Stomach (tissue), 9 donors: ENCODE measurements around the gene CXCL17. TPM values are rescaled to one million over a fixed set of nuclear protein-coding genes. Genes with fewer than 3 reads are reported as not detected.

Experiments used
- DNase-seq, 2 donors: peaks; one replicate each; pipeline versions ENCODE4 v3.0.0 to v3.0.0-alpha.2; 2013 to 2019
- H3K27ac ChIP-seq, 5 donors: fragments of 200-600 bp in 4 of 5; sonication (generic) in 4 of 5; one replicate each; pipeline ENCODE4 v1.5.1; 2013 to 2019; ENCODE audit warnings: mild to moderate bottlenecking in 1 of 5, moderate library complexity in 1 of 5
- H3K27me3 ChIP-seq, 3 donors: fragments of 200-600 bp; sonication (generic); one replicate each; pipeline ENCODE4 v1.5.1; 2017 to 2019; ENCODE audit warnings: mixed run types in 1 of 3
- H3K36me3 ChIP-seq, 4 donors: fragments of 200-600 bp; sonication (generic); 1 replicate in 3 of 4; 2 replicates in 1 of 4; pipeline ENCODE4 v1.5.1; 2016 to 2019
- H3K4me1 ChIP-seq, 4 donors: fragments of 200-600 bp; sonication (generic); one replicate each; pipeline ENCODE4 v1.5.1; 2016 to 2019
- H3K4me3 ChIP-seq, 4 donors: fragments of 200-600 bp; sonication (generic) in 3 of 4; one replicate each; pipeline ENCODE4 v1.5.1; 2016 to 2019; ENCODE audit warnings: mild to moderate bottlenecking in 1 of 4
- H3K9me3 ChIP-seq, 4 donors: fragments of 200-600 bp; sonication (generic); one replicate each; pipeline ENCODE4 v1.5.1; 2016 to 2019
- EP300 ChIP-seq: sonication (generic); formaldehyde crosslinking; IDR thresholded peaks from one replicate; pipeline ENCODE4 v1.6.1; 2017; ENCODE audit warnings: antibody characterized with exemption
- POLR2A ChIP-seq, 4 donors: fragments of 450-650 bp; IDR thresholded peaks; one replicate each; pipeline ENCODE4 v1.6.1; 2016; ENCODE audit warnings: antibody characterized with exemption in 4 of 4, control low read depth in 2 of 4, mild to moderate bottlenecking in 1 of 4, moderate library complexity in 1 of 4
- POLR2AphosphoS5 ChIP-seq, 3 donors: sonication (generic); formaldehyde crosslinking; IDR thresholded peaks; one replicate each; pipeline ENCODE4 v1.6.1; 2016; ENCODE audit warnings: antibody characterized with exemption in 3 of 3
- WGBS, 5 donors: extraction: QIAGEN DNeasy Blood & Tissue Kit in 3 of 5; methylation state at CpG; one replicate each; pipeline versions ENCODE4 v1.1.5 to v1.1.7; 2013 to 2018; 5-methylcytosine and 5-hydroxymethylcytosine counted together
- intact Hi-C: fragments of 100-400 bp; cut with DNase I; formaldehyde crosslinking; loops from one replicate; pipeline ENCODE4 v1.15.1; 2023; ENCODE audit warnings: low total_unique reads
- polyA plus RNA-seq, 3 donors: library from polyadenylated mRNA; stranded (reverse); fragments of 200-250 nt; gene quantifications; one replicate each; pipeline ENCODE4 v1.2.3, GENCODE V29; 2013
- total RNA-seq, 5 donors: library from RNA; depleted of rRNA; stranded (reverse); fragments of >200 nt; gene quantifications; one replicate each; pipeline versions ENCODE4 v1.1.0 to v1.2.3, GENCODE V29; 2014 to 2016
- TF ChIP-seq, protein P1 (sequence below), 7 experiments: fragments of 450-650 bp in 4 of 7; fragments of 200-600 bp in 3 of 7; sonication (generic) in 3 of 7; IDR thresholded peaks; one replicate each; pipeline ENCODE4 v1.5.1; 2016 to 2019; ENCODE audit warnings: antibody characterized with exemption in 7 of 7, control low read depth in 2 of 7, mild to moderate bottlenecking in 1 of 7
- donor health status: healthy with polysubstance abuse.
- donor health status: Bipolar disorder and iron deficiency.
- donor health status: healthy.

Gene CXCL17
- total and polyA plus RNA-seq, 8 donors = 7.6 to 518 (median 107) TPM; not detected in 1

DNA sequence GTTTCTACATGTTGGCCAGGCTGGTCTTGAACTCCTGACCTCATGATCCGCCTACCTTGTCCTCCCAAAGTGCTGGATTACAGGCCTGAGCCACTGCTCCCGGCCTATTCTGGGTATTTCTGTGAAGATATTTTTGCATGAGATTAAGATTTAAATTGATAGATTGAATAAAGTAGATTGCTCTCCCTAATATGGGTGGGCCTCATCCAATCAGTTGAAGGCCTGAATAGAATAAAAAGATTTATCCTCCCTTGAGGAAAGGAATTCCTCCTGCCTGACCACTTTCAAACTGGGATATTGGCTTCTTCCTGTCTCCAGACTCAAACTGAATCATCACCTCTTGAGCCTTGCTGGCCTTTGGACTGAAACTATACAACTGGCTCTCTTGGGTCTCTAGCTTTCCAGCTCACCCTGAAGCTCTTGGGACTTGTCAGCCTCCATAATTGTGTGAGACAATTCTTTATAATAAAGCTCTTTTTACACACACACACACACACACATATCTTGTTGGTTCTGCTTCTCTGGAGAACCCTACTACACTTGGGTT lies 36.1 kb upstream of the CXCL17 start:
- H3K4me3 ChIP-seq = no peak overlapping the region
- H3K4me1 ChIP-seq = peaks cover 7 to 17% (median 10%) of the 10 kb centered on the region in 4 donors
- intact Hi-C loops = no loop called here
- no peak overlapping the region for H3K27ac ChIP-seq
- WGBS, 5 donors = 91 to 96% (median 93%) methylated on average over 2 of the region's 2 CpGs
- TF ChIP-seq, protein P1, sequence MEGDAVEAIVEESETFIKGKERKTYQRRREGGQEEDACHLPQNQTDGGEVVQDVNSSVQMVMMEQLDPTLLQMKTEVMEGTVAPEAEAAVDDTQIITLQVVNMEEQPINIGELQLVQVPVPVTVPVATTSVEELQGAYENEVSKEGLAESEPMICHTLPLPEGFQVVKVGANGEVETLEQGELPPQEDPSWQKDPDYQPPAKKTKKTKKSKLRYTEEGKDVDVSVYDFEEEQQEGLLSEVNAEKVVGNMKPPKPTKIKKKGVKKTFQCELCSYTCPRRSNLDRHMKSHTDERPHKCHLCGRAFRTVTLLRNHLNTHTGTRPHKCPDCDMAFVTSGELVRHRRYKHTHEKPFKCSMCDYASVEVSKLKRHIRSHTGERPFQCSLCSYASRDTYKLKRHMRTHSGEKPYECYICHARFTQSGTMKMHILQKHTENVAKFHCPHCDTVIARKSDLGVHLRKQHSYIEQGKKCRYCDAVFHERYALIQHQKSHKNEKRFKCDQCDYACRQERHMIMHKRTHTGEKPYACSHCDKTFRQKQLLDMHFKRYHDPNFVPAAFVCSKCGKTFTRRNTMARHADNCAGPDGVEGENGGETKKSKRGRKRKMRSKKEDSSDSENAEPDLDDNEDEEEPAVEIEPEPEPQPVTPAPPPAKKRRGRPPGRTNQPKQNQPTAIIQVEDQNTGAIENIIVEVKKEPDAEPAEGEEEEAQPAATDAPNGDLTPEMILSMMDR (IDR thresholded peaks at IDR 0.05) = no peak
- TF ChIP-seq POLR2A (IDR thresholded peaks at IDR 0.05) = no peak
- TF ChIP-seq POLR2AphosphoS5 (IDR thresholded peaks at IDR 0.05) = no peak
- TF ChIP-seq EP300 = no peak
- H3K27me3 ChIP-seq = no peaks in the 10 kb centered on the region
- H3K9me3 ChIP-seq = no peaks in the 10 kb centered on the region
- no peaks in the 10 kb centered on the region for H3K36me3 ChIP-seq
- DNase-seq = no peak

DNA sequence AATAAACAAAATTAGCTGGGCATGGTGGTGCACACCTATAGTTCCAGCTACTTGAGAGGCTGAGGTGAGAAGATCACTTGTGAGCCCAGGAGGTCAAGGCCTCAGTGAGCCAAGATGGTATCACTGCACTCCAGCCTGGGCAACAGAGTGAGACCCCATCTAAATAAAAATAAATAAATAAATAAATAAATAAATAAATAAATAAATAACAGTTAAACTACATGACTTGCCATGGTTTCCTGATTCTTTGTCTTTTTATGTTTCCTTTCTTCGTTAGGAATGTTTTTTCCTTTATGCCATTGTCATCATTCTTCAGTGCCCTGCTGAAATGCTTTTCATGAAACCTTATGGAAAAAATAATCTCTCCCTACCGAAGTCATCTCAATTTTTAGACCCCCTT lies 35.2 kb upstream of the CXCL17 start:
- H3K9me3 ChIP-seq = no peaks in the 10 kb centered on the region
- H3K36me3 ChIP-seq = no peaks in the 10 kb centered on the region
- H3K4me1 ChIP-seq = peaks cover 7 to 17% (median 10%) of the 10 kb centered on the region in 4 donors
- intact Hi-C loops = no loop called here
- H3K4me3 ChIP-seq = no peak overlapping the region
- 90 to 97% (median 94%) methylated on average over 2 of the region's 2 CpGs for WGBS, 5 donors
- H3K27ac ChIP-seq = no peak overlapping the region
- no peak for TF ChIP-seq POLR2AphosphoS5 (IDR thresholded peaks at IDR 0.05)
- no peaks in the 10 kb centered on the region for H3K27me3 ChIP-seq
- DNase-seq = no peak

DNA sequence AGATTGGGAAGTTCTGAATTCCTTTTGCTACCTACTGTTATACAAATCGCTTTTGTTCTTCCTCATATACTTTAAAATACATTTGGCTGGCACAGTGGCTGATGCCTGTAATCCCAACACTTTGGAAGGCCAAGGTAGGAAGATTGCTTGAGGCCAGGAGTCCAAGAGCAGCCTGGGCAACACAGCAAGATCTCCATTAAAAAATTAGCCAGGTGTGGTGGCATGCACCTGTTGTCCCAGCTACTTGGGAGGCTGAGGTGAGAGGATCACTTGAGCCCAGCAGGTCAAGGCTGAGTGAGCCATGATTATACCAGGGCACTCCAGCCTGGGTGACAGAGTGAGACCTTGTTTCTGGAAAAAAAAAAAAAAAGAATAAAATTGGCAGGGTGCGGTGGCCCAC lies 34.4 kb upstream of the CXCL17 start:
- no peak overlapping the region for H3K27ac ChIP-seq
- intact Hi-C loops = no loop called here
- H3K4me1 ChIP-seq = peaks cover 7 to 17% (median 10%) of the 10 kb centered on the region in 4 donors
- no peak for DNase-seq
- no peak overlapping the region for H3K4me3 ChIP-seq
- TF ChIP-seq EP300 (no peak), POLR2AphosphoS5 (IDR thresholded peaks at IDR 0.05) (no peak), POLR2A (IDR thresholded peaks at IDR 0.05) (no peak)
- TF ChIP-seq, protein P1 (IDR thresholded peaks at IDR 0.05) = no peak
- H3K9me3 ChIP-seq = no peaks in the 10 kb centered on the region
- H3K27me3 ChIP-seq = no peaks in the 10 kb centered on the region
- H3K36me3 ChIP-seq = no peaks in the 10 kb centered on the region
- 91 to 98% (median 92%) methylated on average over 2 of the region's 2 CpGs for WGBS, 5 donors

DNA sequence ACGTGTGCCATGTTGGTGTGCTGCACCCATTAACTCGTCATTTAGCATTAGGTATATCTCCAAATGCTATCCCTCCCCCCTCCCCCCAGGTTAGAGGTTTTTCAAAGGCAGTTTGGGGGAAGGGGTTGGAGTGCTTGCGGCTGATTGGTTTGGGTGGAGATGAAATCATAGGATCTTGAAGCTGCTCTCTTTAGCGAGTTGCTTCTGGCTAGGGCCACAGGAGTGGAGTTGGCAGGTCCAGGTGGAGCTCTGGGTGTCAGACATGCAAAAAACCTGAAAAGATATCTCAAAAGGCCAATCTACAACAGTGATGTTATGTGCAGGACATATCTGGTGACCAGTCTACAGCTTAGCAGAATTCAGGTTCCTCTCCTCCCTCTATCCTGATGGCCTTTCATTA lies 32.6 kb upstream of the CXCL17 start:
- intact Hi-C loops = no loop called here

DNA sequence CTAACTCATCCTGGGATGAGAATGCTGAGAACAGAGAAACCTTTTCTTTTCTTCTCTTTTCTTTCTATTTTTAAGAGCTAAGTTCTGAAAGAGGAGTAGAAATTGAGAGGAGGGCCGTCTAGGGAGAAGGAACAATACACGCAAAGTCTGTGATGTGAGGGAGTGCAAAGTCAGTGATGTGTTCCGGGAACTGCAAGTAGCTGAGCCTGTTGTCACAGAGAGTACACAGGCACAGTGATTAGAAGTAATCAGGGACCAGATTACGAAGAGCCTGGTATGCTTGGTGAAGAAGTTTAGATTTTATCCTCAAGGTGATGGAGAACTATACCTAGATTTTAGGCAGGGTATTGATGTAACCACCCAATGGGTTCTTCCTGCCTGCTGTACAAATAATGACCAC lies 32.0 kb upstream of the CXCL17 start:
- no peak overlapping the region for H3K27ac ChIP-seq
- H3K4me1 ChIP-seq = peaks cover 0 to under 1% (median 0%) of the 10 kb centered on the region in 4 donors
- no peaks in the 10 kb centered on the region for H3K9me3 ChIP-seq
- no peaks in the 10 kb centered on the region for H3K27me3 ChIP-seq
- no peak overlapping the region for H3K4me3 ChIP-seq
- TF ChIP-seq POLR2AphosphoS5 (IDR thresholded peaks at IDR 0.05) = no peak
- TF ChIP-seq EP300 = no peak
- TF ChIP-seq POLR2A (IDR thresholded peaks at IDR 0.05) = no peak
- TF ChIP-seq, protein P1 (IDR thresholded peaks at IDR 0.05) = no peak
- H3K36me3 ChIP-seq = no peaks in the 10 kb centered on the region
- WGBS, 5 donors = 49 to 66% (median 63%) methylated on average over 4 of the region's 4 CpGs
- DNase-seq = no peak
- intact Hi-C loops = no loop called here

More for the DNA sequence above, 32.6 kb upstream of the CXCL17 start:
- no peak for TF ChIP-seq POLR2AphosphoS5 (IDR thresholded peaks at IDR 0.05)
- TF ChIP-seq, protein P1 (IDR thresholded peaks at IDR 0.05) = no peak
- TF ChIP-seq POLR2A (IDR thresholded peaks at IDR 0.05) = no peak
- no peak for TF ChIP-seq EP300
- Histone ChIP-seq H3K27me3 (no peaks in the 10 kb centered on the region), H3K4me3 (no peak overlapping the region), H3K4me1 (peaks cover 0 to 6% (median 3%) of the 10 kb centered on the region in 4 donors), H3K27ac (no peak overlapping the region), H3K9me3 (no peaks in the 10 kb centered on the region), H3K36me3 (no peaks in the 10 kb centered on the region)
- DNase-seq = no peak
- WGBS, 5 donors = 69 to 82% (median 78%) methylated on average over 3 to 4 of the region's 4 CpGs
